H9 (cell line): ENCODE data around the gene ZFYVE28. TPM values are rescaled to one million over a fixed set of nuclear protein-coding genes. Genes with fewer than 3 reads are reported as not detected.

Experiments used
- DNase-seq: peaks from one replicate; pipeline ENCODE4 v3.0.0-alpha.2; 2017
- H2AFZ ChIP-seq: one replicate; pipeline ENCODE4 v1.6.1; 2013; ENCODE audit warnings: mild to moderate bottlenecking, low read length, control low read depth, moderate library complexity
- H2AK5ac ChIP-seq: 2 replicates; pipeline ENCODE4 v1.6.1; 2013; ENCODE audit warnings: low read length, control low read depth, mixed read lengths; ENCODE audit not compliant: insufficient read length
- H2BK120ac ChIP-seq: one replicate; pipeline ENCODE4 v1.6.1; 2013; ENCODE audit warnings: low read depth, mild to moderate bottlenecking, low read length, control low read depth, inconsistent platforms; ENCODE audit not compliant: poor library complexity, severe bottlenecking
- H2BK12ac ChIP-seq: 2 replicates; pipeline ENCODE4 v1.6.1; 2013; ENCODE audit warnings: low read length, control low read depth, mixed read lengths, low read depth; ENCODE audit not compliant: insufficient read length
- H2BK15ac ChIP-seq: 2 replicates; pipeline ENCODE4 v1.6.1; 2013; ENCODE audit warnings: low read depth, low read length, control low read depth
- H2BK20ac ChIP-seq: one replicate; pipeline ENCODE4 v1.6.1; 2013; ENCODE audit warnings: low read depth, mild to moderate bottlenecking, low read length, control low read depth, inconsistent platforms; ENCODE audit not compliant: poor library complexity, severe bottlenecking
- H2BK5ac ChIP-seq: 2 replicates; pipeline ENCODE4 v1.6.1; 2013; ENCODE audit warnings: low read length, control low read depth, mixed read lengths; ENCODE audit not compliant: insufficient read length
- H3K14ac ChIP-seq: 2 replicates; pipeline ENCODE4 v1.6.1; 2013; ENCODE audit warnings: low read length, control low read depth; ENCODE audit not compliant: insufficient read depth
- H3K18ac ChIP-seq: 2 replicates; pipeline ENCODE4 v1.6.1; 2013; ENCODE audit warnings: low read depth, mild to moderate bottlenecking, mixed read lengths, low read length, control low read depth; ENCODE audit not compliant: insufficient read length
- H3K23ac ChIP-seq: 2 replicates; pipeline ENCODE4 v1.6.1; 2013; ENCODE audit warnings: low read length, control low read depth, mixed read lengths, low read depth; ENCODE audit not compliant: insufficient read length
- H3K23me2 ChIP-seq: 2 replicates; pipeline ENCODE4 v1.6.1; 2013; ENCODE audit warnings: low read depth, mild to moderate bottlenecking, mixed read lengths, low read length, control low read depth; ENCODE audit not compliant: insufficient read length, poor library complexity, severe bottlenecking
- H3K27ac ChIP-seq: 2 replicates; pipeline ENCODE4 v1.5.1; 2013; ENCODE audit warnings: low read length, control low read depth, mixed read lengths, low read depth; ENCODE audit not compliant: insufficient read length
- H3K27me3 ChIP-seq: 2 replicates; pipeline ENCODE4 v1.6.1; 2013; ENCODE audit warnings: low read length, control low read depth, inconsistent platforms; ENCODE audit not compliant: insufficient read depth
- H3K4ac ChIP-seq: 2 replicates; pipeline ENCODE4 v1.6.1; 2013; ENCODE audit warnings: low read depth, mild to moderate bottlenecking, control low read depth, inconsistent platforms, low read length, moderate library complexity
- H3K4me1 ChIP-seq: 2 replicates; pipeline ENCODE4 v1.6.1; 2013; ENCODE audit warnings: low read length, control low read depth, inconsistent platforms; ENCODE audit not compliant: insufficient read depth
- H3K4me2 ChIP-seq: 2 replicates; pipeline ENCODE4 v1.6.1; 2013; ENCODE audit warnings: low read length, control low read depth, mixed read lengths; ENCODE audit not compliant: insufficient read length, insufficient read depth
- H3K56ac ChIP-seq: 2 replicates; pipeline ENCODE4 v1.6.1; 2013; ENCODE audit warnings: low read depth, mild to moderate bottlenecking, mixed read lengths, low read length, control low read depth; ENCODE audit not compliant: insufficient read length
- H3K79me1 ChIP-seq: 2 replicates; pipeline ENCODE4 v1.6.1; 2013; ENCODE audit warnings: low read depth, mild to moderate bottlenecking, moderate library complexity, low read length, control low read depth, inconsistent platforms; ENCODE audit not compliant: insufficient read depth, poor library complexity, severe bottlenecking
- H3K79me2 ChIP-seq: 2 replicates; pipeline ENCODE4 v1.6.1; 2013; ENCODE audit warnings: low read length, control low read depth, inconsistent platforms; ENCODE audit not compliant: insufficient read depth
- H3K9ac ChIP-seq: 2 replicates; pipeline ENCODE4 v1.6.1; 2013; ENCODE audit warnings: low read length, control low read depth, mixed read lengths; ENCODE audit not compliant: insufficient read length; ENCODE audit errors: extremely low read depth
- H3K9me3 ChIP-seq: one replicate; pipeline ENCODE4 v1.6.1; 2013; ENCODE audit warnings: low read depth, low read length, inconsistent platforms; ENCODE audit not compliant: control insufficient read depth
- H3T11ph ChIP-seq: one replicate; pipeline ENCODE4 v1.6.1; 2013; ENCODE audit warnings: mild to moderate bottlenecking, low read length, control low read depth, inconsistent platforms
- H4K20me1 ChIP-seq: one replicate; pipeline ENCODE4 v1.6.1; 2013; ENCODE audit not compliant: control insufficient read depth, insufficient read length, insufficient read depth
- H4K5ac ChIP-seq: 2 replicates; pipeline ENCODE4 v1.6.1; 2013; ENCODE audit warnings: low read depth, mild to moderate bottlenecking, mixed read lengths, low read length, control low read depth; ENCODE audit not compliant: insufficient read length
- H4K8ac ChIP-seq: replicated peaks from 2 replicates; pipeline ENCODE4 v1.6.1; 2013; ENCODE audit warnings: low read length, control low read depth, mixed read lengths, low read depth; ENCODE audit not compliant: insufficient read length
- H4K91ac ChIP-seq: 2 replicates; pipeline ENCODE4 v1.6.1; 2013; ENCODE audit warnings: low read depth, mild to moderate bottlenecking, moderate library complexity, mixed read lengths, low read length, control low read depth; ENCODE audit not compliant: insufficient read length
- H3K27ac Mint-ChIP-seq, 3 experiments: 2 replicates in 2 of 3; 3 replicates in 1 of 3; pipeline ENCODE4 v1.8.0; 2020 to 2021; ENCODE audit warnings: mixed read lengths in 3 of 3, mild to moderate bottlenecking in 1 of 3, moderate library complexity in 1 of 3
- H3K27me3 Mint-ChIP-seq: 2 replicates; pipeline ENCODE4 v1.8.0; 2021; ENCODE audit warnings: low read depth, mild to moderate bottlenecking, moderate library complexity, mixed read lengths
- H3K36me3 Mint-ChIP-seq, 3 experiments: 2 replicates in 2 of 3; 3 replicates in 1 of 3; pipeline ENCODE4 v1.8.0; 2020 to 2021; ENCODE audit warnings: low read depth in 3 of 3, mixed read lengths in 3 of 3; ENCODE audit not compliant: insufficient read depth in 1 of 3
- H3K4me1 Mint-ChIP-seq, 2 experiments: 2 replicates each; pipeline ENCODE4 v1.8.0; 2020; ENCODE audit warnings: mixed read lengths in 2 of 2
- H3K4me3 Mint-ChIP-seq, 2 experiments: 2 replicates in 1 of 2; 3 replicates in 1 of 2; pipeline ENCODE4 v1.8.0; 2020 to 2021; ENCODE audit warnings: mild to moderate bottlenecking in 2 of 2, mixed read lengths in 2 of 2, moderate library complexity in 1 of 2
- H3K9me3 Mint-ChIP-seq, 2 experiments: 2 replicates in 1 of 2; 3 replicates in 1 of 2; pipeline ENCODE4 v1.8.0; 2020; ENCODE audit warnings: mild to moderate bottlenecking in 2 of 2, mixed read lengths in 2 of 2, moderate library complexity in 1 of 2
- WGBS: extraction: QIAGEN DNeasy Blood & Tissue Kit; methylation state at CpG from one replicate; pipeline ENCODE4 v1.1.7; 2013; ENCODE audit warnings: missing lambda C conversion rate, low lambda C conversion rate, mixed read lengths; ENCODE audit not compliant: insufficient read length; ENCODE audit errors: extremely low coverage; 5-methylcytosine and 5-hydroxymethylcytosine counted together
- total RNA-seq: library from RNA; stranded (reverse); gene quantifications from 2 replicates; pipeline ENCODE4 v1.2.1, GENCODE V29; 2021
- TF ChIP-seq, protein P1 (sequence below): fragments of 200-600 bp; sonication (generic); conservative IDR thresholded peaks from 3 replicates; pipeline ENCODE4 v1.8.0; 2021; ENCODE audit warnings: antibody characterized with exemption, mild to moderate bottlenecking

The ZFYVE28 gene
- total RNA-seq, 1 experiment from 2014 or later = 0.98 TPM

DNA sequence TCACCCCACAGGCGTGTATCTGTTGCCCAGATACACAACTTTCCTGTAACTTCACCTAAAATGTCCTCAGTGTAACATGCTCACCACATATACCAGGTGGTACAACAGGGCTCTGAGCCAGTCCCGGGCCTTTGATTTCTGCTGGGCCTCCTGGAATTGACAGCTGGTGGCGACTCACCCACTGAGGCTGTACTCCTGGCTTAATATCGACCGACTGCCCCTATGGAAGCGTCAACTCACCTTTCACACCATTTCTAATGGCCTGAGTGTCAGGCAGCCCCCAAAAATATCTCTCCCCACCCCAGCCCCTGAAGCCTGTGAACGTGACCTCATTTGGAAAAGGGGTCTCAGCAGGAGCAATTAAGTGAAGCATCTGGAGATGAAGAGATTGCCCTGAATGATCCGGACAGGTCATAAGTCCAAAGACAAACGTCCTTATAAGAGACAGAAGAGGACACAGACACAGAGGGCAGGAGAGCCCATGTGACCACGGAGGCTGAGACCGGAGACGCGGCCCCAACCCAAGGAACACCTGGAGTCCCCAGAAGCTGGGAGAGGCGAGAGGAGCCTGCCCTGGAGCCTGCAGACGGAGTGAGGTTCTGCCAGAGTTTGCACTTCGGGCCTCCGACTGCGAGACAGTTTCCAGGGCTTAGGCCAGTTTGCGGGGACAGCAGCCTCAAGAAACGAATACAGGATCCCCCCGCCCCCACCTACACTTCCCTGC, 144.0 kb downstream of the ZFYVE28 start:
- no peak overlapping the region for H3T11ph ChIP-seq
- H3K14ac ChIP-seq = no peak overlapping the region
- TF ChIP-seq, protein P1, sequence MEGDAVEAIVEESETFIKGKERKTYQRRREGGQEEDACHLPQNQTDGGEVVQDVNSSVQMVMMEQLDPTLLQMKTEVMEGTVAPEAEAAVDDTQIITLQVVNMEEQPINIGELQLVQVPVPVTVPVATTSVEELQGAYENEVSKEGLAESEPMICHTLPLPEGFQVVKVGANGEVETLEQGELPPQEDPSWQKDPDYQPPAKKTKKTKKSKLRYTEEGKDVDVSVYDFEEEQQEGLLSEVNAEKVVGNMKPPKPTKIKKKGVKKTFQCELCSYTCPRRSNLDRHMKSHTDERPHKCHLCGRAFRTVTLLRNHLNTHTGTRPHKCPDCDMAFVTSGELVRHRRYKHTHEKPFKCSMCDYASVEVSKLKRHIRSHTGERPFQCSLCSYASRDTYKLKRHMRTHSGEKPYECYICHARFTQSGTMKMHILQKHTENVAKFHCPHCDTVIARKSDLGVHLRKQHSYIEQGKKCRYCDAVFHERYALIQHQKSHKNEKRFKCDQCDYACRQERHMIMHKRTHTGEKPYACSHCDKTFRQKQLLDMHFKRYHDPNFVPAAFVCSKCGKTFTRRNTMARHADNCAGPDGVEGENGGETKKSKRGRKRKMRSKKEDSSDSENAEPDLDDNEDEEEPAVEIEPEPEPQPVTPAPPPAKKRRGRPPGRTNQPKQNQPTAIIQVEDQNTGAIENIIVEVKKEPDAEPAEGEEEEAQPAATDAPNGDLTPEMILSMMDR = no peak
- no peak overlapping the region for H3K23ac ChIP-seq
- no peak overlapping the region for H2AK5ac ChIP-seq
- Mint-ChIP-seq H3K36me3 (no peaks in the 10 kb centered on the region), H3K4me3 (no peak overlapping the region), H3K4me1 (peaks cover 2% of the 10 kb centered on the region in 2 experiments; a peak in 2 of 4 replicates), H3K27ac (peak overlapping the region in 1 of 3 experiments; percentile 30; a peak in 1 of 7 replicates), H3K27me3 (peaks cover 2% of the 10 kb centered on the region; the same call in 1 of the 2 replicates), H3K9me3 (no peaks in the 10 kb centered on the region)
- H3K27ac ChIP-seq = no peak overlapping the region
- H4K8ac ChIP-seq = no peak overlapping the region
- no peak overlapping the region for H2BK120ac ChIP-seq
- H2BK15ac ChIP-seq = no peak overlapping the region
- H3K23me2 ChIP-seq = no peaks in the 10 kb centered on the region
- no peak overlapping the region for H2BK5ac ChIP-seq
- no peak overlapping the region for H4K91ac ChIP-seq
- no peak overlapping the region for H2BK20ac ChIP-seq
- H3K56ac ChIP-seq = no peak overlapping the region
- no peaks in the 10 kb centered on the region for H3K79me2 ChIP-seq
- no peak overlapping the region for H2AFZ ChIP-seq
- H3K4ac ChIP-seq = no peak overlapping the region
- no peaks in the 10 kb centered on the region for H4K20me1 ChIP-seq
- no peaks in the 10 kb centered on the region for H3K27me3 ChIP-seq
- no peak overlapping the region for H3K4me2 ChIP-seq
- H3K4me1 ChIP-seq = no peaks in the 10 kb centered on the region
- no CpG with 5 or more reads among the region's 21 CpGs for WGBS
- H3K9ac ChIP-seq = no peak overlapping the region
- no peaks in the 10 kb centered on the region for H3K9me3 ChIP-seq
- no peak overlapping the region for H4K5ac ChIP-seq
- no peak overlapping the region for H3K18ac ChIP-seq
- no peak overlapping the region for H2BK12ac ChIP-seq
- no peak for DNase-seq
- no peaks in the 10 kb centered on the region for H3K79me1 ChIP-seq
